ENCODE measurements around the gene LZTS3.
"Not testable (repeated sequence)": the region's sequence is repeated elsewhere in the genome, so short reads cannot be mapped to it uniquely, and the experiment has no call there.

Gene LZTS3

GRCh38 chr20:3128275-3128984 lies 44.9 kb downstream of the LZTS3 start (continued):
- no peak for TF ChIP-seq PATZ1 (CRISPR knock-in tag; IDR thresholded peaks at IDR 0.05; ENCODE audit: borderline replicate concordance)
- TF ChIP-seq GLIS3 (CRISPR knock-in tag; IDR thresholded peaks at IDR 0.05) = no peak
- no peak for TF ChIP-seq ZNF70 (CRISPR knock-in tag; IDR thresholded peaks at IDR 0.05)

- no peak for ATAC-seq
These were observed 46.9 kb downstream of the LZTS3 start for GRCh38 chr20:3126527-3126859.

GRCh38 chr20:3125776-3126526 lies 47.4 kb downstream of the LZTS3 start:
- not testable (repeated sequence) for ATAC-seq

More at GRCh38 chr20:3126527-3126859, 46.9 kb downstream of the LZTS3 start:
- TF ChIP-seq RARB (CRISPR knock-in tag; IDR thresholded peaks at IDR 0.05) (no peak), SNAI2 (CRISPR knock-in tag; IDR thresholded peaks at IDR 0.05) (no peak), ZNF8 (CRISPR knock-in tag; IDR thresholded peaks at IDR 0.05) (no peak), ZFP3 (CRISPR knock-in tag; IDR thresholded peaks at IDR 0.05) (no peak), CREB5 (CRISPR knock-in tag; IDR thresholded peaks at IDR 0.05; ENCODE audit: low read depth) (no peak), ARNTL (CRISPR knock-in tag; IDR thresholded peaks at IDR 0.05; ENCODE audit: borderline replicate concordance, low read depth) (no peak), POU6F1 (CRISPR knock-in tag; IDR thresholded peaks at IDR 0.05; ENCODE audit: borderline replicate concordance, low read depth) (no peak), ZNF70 (CRISPR knock-in tag; IDR thresholded peaks at IDR 0.05) (no peak)

- ATAC-seq = not testable (repeated sequence)
These were observed 48.4 kb downstream of the LZTS3 start for GRCh38 chr20:3124773-3125560.

GRCh38 chr20:3124163-3124562 lies 49.2 kb downstream of the LZTS3 start:
- ATAC-seq = not testable (repeated sequence)

GRCh38 chr20:3123542-3123941 lies 49.8 kb downstream of the LZTS3 start:
- ATAC-seq = no peak
- TF ChIP-seq CSRNP3 (CRISPR knock-in tag; IDR thresholded peaks at IDR 0.05) (no peak), TOX (CRISPR knock-in tag; IDR thresholded peaks at IDR 0.05; ENCODE audit: borderline replicate concordance) (no peak), ZNF8 (CRISPR knock-in tag; IDR thresholded peaks at IDR 0.05) (no peak), POU6F1 (CRISPR knock-in tag; IDR thresholded peaks at IDR 0.05; ENCODE audit: borderline replicate concordance, low read depth) (no peak), ZFP3 (CRISPR knock-in tag; IDR thresholded peaks at IDR 0.05) (no peak), OSR1 (CRISPR knock-in tag; IDR thresholded peaks at IDR 0.05) (no peak), PPARA (CRISPR knock-in tag; IDR thresholded peaks at IDR 0.05; ENCODE audit: borderline replicate concordance) (no peak), ISL1 (CRISPR knock-in tag; IDR thresholded peaks at IDR 0.05) (no peak), ARNTL (CRISPR knock-in tag; IDR thresholded peaks at IDR 0.05; ENCODE audit: borderline replicate concordance, low read depth) (no peak), RARB (CRISPR knock-in tag; IDR thresholded peaks at IDR 0.05) (no peak), SNAI2 (CRISPR knock-in tag; IDR thresholded peaks at IDR 0.05) (no peak)
